GM21515 (cell line): ENCODE data around the gene COPZ1.
"Not testable (repeated sequence)": the region's sequence is repeated elsewhere in the genome, so short reads cannot be mapped to it uniquely, and the experiment has no call there.

Experiments
- ATAC-seq: cut with Tn5 transposase; IDR thresholded peaks from one replicate; pipeline ENCODE4 v1.9.1; 2021; ENCODE audit not compliant: unreplicated experiment

Gene COPZ1

DNA sequence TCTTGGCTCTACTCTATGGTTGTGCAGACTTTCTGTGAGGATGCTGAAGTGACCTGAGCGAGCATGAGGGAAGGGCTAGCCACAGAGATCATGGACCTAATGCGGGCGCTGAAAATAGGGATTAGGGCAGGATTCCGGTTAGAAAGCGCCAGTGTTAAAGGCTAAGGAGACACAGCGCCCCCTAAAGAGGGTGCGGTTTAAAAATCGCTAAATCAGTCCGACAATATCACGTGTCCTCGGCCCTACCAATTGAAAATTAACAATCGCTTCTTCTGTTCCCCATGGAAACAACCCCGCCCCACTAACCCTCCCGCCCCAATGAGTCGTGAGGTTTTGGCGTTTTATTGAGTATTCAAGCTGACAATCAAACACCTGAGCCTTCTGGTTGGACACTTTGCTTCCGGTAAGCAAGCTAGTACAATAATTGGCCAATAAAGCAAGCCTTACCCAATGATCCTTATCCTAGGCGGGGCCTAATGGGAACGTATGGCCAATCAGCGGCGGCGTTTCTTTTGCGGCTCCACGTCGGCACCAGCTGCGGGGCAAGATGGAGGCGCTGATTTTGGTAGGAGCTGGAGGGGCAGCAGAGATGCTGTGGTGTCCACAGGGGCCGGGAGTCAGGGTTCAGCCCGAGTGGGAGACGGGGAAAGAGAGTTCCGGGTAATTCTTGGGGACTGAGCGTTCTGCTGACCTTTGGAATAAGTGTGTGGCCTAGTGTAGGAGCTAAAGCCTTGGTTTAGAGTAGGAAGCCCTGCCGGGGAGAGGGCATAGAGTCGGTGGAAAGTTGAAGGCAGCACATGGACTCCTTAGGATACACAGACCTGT is at the start of gene COPZ1:
Gene COPZ1, plus strand, starts transcription at position 515 of the 825 bp plus-strand sequence. Its CDS starts 33 bp downstream, at position 548.
- peak; percentile 98 for ATAC-seq

- ATAC-seq, result no peak
Measured at GRCh38 chr12:54276368-54276767, 48.6 kb upstream of the COPZ1 start.

GRCh38 chr12:54277823-54278276 is 47.1 kb upstream of the COPZ1 start:
- no peak for ATAC-seq

DNA sequence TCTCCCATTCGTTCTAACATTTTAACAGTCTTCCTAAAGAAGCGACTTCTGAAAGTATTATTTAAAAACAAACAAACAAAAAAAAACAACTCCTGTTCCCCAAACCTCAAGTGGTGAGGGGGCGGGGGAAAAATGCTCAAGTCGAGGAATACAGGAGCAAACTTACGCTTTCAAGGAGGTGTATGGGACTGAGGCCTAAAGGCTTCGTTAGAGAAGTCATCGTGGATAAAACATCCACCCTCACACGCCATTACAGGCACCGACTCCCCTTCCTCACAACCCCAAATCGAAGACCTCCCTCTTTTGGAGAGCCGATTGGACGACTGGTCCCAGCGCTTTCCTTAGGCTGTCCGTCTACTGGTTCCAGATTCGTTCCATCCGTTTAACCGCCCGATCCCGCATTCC is 45.7 kb upstream of the COPZ1 start:
- ATAC-seq, result no peak

DNA sequence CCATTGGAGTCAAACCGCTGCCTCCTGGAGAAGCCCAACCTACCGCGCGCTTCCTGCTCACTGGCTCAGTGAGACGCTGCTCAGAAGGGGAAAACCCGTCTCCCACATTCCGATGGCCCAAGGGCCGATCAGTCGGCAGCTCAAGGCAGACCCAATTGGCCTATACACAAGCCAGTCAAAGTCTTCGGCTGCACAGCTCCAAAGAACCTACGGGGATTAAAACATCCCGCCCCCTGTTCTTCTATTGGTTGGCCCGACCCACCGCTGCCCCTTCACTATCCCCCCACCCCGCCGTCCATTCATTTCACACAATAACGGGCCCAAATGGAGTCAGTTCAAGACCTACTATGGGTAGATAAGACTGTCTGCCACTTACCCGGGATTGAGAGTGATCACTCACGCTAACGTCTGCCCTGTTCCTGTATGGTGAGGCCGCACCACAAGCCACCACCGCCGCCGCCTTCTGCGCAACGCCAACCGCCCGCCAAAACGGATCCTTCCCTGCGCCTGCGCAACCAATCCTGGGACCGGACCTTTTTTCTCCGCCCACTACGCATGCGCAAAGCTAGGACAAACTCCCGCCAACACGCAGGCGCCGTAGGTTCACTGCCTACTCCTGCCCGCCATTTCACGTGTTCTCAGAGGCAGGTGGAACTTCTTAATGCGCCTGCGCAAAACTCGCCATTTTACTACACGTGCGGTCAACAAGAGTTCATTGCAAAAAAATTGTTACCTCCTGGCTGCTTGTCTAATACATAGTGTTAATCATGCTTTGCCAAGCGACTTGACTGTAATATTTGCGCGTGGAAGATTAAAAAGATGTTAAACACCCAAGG is 45.1 kb upstream of the COPZ1 start, which contains the start of gene CBX5:
Gene CBX5, minus strand, starts transcription at position 491 of the 836 bp plus-strand sequence. CDS start 22,472 bp downstream, outside the sequence.
- peak; percentile 68 for ATAC-seq

- peak; percentile 84 for ATAC-seq
Measured at GRCh38 chr12:54280468-54281260, 44.3 kb upstream of the COPZ1 start, which contains the start of gene HNRNPA1. HNRNPA1 (plus strand) TSS chr12:54280726; CDS start chr12:54280808, 82 bp downstream.

DNA sequence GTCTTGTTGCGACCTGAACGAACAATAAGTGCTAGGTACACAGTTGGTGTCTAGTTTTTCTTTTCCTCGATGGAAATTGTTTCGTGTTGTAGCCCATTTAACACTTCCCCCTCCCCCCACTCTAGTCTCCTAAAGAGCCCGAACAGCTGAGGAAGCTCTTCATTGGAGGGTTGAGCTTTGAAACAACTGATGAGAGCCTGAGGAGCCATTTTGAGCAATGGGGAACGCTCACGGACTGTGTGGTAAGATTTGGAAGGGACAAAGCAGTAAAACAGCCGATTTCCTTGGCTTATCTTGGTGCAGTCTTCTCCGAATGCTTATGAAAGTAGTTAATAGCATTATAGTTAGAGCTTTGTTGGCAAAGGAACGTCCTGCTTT is 43.7 kb upstream of the COPZ1 start:
- ATAC-seq, result not testable (repeated sequence)

GRCh38 chr12:54281694-54282093 is 43.2 kb upstream of the COPZ1 start:
- not testable (repeated sequence) for ATAC-seq

DNA sequence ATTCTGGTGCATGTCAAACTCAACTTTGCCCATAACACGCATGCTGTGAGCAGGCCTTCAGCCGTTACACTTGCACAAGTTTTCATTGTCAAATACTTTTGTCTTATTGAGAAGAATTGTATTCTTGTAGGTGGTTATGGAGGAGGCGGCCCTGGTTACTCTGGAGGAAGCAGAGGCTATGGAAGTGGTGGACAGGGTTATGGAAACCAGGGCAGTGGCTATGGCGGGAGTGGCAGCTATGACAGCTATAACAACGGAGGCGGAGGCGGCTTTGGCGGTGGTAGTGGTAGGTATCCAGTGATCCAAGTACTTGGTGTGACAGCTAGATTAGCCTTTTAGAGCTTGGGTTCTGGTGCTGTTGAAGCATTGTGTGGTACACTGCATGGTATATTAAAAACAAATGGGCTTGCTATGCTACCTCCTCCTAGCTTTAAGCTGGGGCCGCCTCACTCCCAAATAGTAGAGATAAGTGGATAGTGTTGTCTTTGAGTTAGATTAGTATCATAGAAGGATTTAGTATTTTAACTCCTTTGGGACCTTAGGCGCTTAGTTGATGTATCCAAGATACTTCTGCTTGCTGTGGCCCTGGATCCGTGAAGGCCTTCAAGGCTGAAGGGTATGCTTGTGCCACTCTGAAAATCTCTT is 41.9 kb upstream of the COPZ1 start:
- no peak for ATAC-seq

DNA sequence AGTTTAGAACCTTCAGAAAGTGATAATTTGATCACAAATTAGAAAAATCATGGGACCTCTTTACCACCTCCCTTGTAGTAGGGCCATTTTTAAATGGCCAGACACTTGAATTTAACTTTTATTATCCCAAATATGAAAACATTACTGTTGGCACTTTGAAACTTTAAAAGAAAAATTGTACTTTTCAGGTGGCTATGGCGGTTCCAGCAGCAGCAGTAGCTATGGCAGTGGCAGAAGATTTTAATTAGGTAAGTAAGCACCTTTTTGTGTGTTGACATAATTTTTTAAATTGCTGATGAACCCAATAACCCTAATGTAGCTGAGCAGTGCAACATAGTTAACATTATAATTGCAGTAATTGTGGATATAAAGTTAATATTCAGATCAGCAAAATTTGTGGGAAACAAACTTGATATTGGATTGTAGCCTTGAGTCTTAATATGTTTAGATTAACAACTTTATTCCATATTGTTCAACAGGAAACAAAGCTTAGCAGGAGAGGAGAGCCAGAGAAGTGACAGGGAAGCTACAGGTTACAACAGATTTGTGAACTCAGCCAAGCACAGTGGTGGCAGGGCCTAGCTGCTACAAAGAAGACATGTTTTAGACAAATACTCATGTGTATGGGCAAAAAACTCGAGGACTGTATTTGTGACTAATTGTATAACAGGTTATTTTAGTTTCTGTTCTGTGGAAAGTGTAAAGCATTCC is 40.7 kb upstream of the COPZ1 start:
- not testable (repeated sequence) for ATAC-seq

GRCh38 chr12:54285150-54286041 is 39.5 kb upstream of the COPZ1 start:
- ATAC-seq, result no peak

DNA sequence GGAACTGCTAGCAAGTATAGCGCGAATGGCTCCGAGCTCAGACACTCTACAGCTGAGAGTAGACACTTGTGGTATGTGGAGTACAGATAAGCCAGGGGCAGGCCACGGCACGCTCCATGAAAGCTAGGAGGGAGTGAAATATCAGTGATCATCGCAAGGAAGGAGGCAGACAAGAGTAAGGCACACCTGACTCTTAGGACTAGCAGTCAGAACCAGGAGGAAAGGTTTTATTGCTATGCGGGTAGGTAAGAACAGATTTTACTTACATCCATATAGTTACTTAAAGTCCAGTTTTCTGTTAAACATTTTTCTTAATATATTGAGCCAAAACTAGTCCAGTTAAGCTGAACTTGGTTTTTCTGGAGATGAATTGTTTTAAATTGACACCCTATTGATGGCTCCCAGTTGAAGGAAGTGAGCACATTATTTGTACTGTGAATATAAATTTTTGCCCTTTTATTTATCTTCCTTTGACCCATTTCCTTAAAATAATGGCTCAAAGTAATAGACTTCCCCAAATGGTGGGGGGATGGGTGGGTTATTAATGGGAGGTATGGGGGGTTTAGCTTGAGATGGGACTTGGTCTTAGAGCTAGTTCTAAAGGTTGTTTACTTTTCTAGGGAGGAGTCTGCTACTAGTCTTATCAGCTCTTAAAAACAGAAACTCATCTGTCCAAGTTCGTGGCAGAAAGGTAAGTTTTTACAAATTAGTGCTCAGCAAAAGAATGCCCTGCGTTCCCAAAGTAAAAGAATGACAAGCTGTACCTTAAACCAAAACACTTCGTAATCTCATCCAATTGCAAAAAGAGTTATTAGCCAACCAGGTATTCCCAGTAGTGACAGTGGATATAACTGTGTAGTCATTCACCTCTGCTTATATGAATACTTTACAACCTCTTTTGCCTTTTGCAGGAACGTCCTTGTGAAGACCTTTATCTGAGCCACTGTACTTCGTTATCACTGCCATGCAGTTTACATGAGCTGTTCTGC is 38.6 kb upstream of the COPZ1 start:
- ATAC-seq, result no peak

DNA sequence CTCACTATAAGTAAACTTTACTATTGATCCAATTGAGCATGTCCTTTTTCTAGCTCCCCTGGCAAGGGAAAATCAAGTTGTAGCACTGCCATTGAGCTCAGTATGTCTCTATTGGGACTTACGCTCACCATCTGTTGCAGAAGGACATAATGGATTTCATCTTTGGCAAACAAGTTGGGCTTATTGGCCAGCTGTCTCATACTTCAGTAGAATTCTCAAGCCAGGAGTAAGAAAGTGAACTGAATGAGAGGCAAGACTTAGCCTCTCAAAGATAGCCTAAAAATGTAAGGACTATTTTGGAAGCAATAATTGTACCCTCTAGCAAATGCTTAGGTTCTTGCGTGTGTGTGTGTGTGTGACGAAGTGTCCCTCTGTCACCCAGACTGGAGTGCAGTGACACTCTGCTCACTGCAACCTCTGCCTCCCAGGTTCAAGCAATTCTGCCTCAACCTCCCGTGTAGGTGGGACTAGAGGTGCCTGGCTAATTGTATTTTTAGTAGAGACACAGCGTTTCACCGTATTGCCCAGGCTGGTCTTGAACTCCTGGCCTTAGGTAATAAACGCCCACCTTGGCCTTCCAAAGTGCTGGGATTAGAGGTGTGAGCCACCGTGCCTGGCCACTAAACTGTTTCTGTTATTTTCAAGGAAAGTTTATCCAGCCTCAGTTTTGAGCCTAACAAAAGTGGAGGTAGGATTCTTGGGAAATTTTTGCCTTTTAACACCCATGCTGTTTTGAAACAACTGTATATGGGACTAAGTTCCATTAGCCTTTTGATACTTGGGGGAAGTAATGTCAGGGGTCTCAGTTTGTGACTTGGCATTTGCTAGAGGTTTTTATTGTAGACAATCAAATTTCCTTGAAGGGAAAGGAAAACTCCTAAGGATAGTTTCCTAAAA is 37.4 kb upstream of the COPZ1 start:
- no peak for ATAC-seq

DNA sequence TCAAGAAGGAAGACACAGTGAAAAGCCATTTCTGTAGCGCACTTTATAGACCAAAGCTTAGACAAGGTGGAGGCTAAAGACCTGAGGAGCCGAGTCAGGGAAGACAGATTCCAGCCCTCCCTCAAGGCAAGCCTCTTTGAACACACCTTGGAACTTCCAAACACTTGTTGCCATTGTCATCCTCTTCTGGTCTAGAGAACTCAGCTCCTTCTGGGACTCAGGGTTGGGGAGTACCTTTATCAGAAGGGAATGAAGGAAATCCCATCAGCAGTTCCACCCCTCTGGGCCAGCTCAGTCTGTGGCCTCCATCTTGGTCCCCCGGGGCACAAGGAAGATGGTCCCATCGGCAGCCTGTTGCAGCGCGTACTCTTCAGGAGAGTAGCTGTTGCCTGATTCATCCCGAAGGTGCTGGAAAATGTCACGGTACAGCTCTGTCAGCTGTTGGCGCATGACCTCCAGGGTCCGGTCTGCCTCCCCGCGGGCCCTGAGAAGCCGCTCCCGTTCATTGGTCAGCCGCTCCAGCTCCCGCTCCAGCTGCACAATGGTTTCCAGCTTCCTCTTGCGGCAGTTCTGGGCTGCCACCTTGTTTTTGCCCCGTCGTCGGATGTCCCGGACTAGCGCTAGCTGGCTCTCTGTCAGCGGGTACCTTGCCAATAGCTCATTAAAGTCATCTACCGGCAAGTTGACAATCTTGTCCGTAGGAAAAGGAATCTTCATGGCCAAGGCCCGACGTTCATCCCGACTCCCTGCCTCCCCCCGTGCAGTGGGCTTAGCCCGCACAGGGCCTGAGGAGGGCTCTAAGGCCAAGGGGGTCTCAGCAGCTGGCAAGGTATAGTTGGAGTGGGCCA is 32.6 kb upstream of the COPZ1 start:
- ATAC-seq, result no peak

DNA sequence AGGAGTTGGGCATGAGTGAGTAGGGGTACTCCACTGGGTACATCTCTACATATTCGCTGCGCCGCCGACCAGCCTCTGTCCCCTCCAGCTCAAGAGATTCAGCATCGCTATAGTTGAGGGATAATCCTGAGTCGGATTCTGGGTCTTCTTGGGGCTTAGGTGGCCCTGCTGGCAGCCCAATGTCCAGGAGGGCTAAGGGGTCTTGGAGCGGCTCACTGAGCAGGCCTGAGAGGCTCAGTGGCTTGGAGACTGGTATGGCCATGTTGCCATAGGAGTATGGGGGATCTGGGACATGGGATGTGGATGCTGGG is 32.0 kb upstream of the COPZ1 start:
- ATAC-seq, result no peak
